ENCODE data around the gene SMC1B. TPM values are rescaled to one million over a fixed set of nuclear protein-coding genes. Genes with fewer than 3 reads are reported as not detected.

The SMC1B gene
- total and polyA plus RNA-seq, 9 of the 15 experiments (the other 6 are each of a cell fraction or from before 2014, with no cell fraction given): 0.03 TPM; not detected in 8

DNA sequence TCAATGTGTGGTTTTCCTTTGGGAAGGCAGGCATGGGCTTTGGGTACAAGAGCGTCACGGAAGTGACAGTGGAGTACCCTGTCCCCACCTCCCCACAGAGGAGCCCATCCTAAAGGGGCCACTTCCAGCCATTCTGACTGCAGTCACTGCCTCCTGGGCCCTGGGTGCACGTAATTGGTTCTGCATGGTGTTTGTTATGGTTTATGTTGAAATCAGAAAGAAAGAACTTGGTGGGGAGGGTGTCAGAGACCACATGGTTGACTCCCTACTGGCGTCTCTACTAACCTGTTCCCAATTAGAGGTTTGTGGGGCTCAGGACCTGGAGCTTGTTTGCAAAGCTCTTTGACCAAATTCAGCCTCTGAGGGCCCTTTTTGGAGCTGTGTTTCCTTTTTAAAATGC is 40.9 kb upstream of the SMC1B start:
- no peak overlapping the region for H3K27ac ChIP-seq (ENCODE audit: extremely low read depth, low read depth, low read length)
- CTCF ChIA-PET (ENCODE audit: low intra/inter-chr PET ratio): no interaction called here
- no peaks in the 10 kb centered on the region for H3K36me3 ChIP-seq (ENCODE audit: control insufficient read depth, insufficient read depth, low read length)
- H3K9ac ChIP-seq (ENCODE audit: insufficient read depth in 1 of 2, low read depth in 2 of 2, low read length in 2 of 2): no peak overlapping the region
- intact Hi-C loops (cut with micrococcal nuclease) (no loop called here), in situ Hi-C loops (cut with MboI) (loop anchor here (10.0 kb wide), 1 partner anchor 349 kb away; no protein-coding TSS in a partner anchor)
- no peaks in the 10 kb centered on the region for H3K9me3 ChIP-seq (replicated peaks; ENCODE audit: control insufficient read depth, insufficient read depth, low read depth, low read length)
- WGBS (ENCODE audit: insufficient coverage, low coverage, missing lambda C conversion rate): 0% methylated on average over 4 of the region's 4 CpGs
- TF ChIP-seq NFE2 (IDR thresholded peaks at IDR 0.05; ENCODE audit: low read depth) (no peak), KLF13 (tag; IDR thresholded peaks at IDR 0.05; ENCODE audit: borderline replicate concordance, low read depth) (no peak)
- H3K4me2 ChIP-seq (ENCODE audit: insufficient read depth, low read length): no peak overlapping the region
- FAIRE-seq (no peak), ATAC-seq (no peak), DNase-seq (ENCODE audit: extremely low read depth in 1 of 4, low spot score in 3 of 4) (no peak)
- POLR2A ChIA-PET: no interaction called here
- H3K9me1 ChIP-seq (ENCODE audit: control insufficient read depth, insufficient read depth, low read length): no peaks in the 10 kb centered on the region
- no peaks in the 10 kb centered on the region for H3K4me1 ChIP-seq (replicated peaks in 1 of 2; ENCODE audit: control insufficient read depth in 2 of 2, insufficient read depth in 2 of 2, low read length in 2 of 2)
- no peak overlapping the region for H2AFZ ChIP-seq (ENCODE audit: low read depth, low read length)
- no peak overlapping the region for H3K4me3 ChIP-seq
- H3K79me2 ChIP-seq (ENCODE audit: control insufficient read depth, insufficient read depth, low read length): no peaks in the 10 kb centered on the region
- no peaks in the 10 kb centered on the region for H4K20me1 ChIP-seq (replicated peaks; ENCODE audit: control insufficient read depth, insufficient read depth, low read length)
- peaks cover 4 to 40% of the 10 kb centered on the region in 2 experiments; a peak in 3 of 5 replicates for H3K27me3 ChIP-seq (ENCODE audit: control insufficient read depth in 2 of 2, insufficient read depth in 2 of 2, low read length in 2 of 2)
- BruUV-seq (replicated peaks): no TSS peak

DNA sequence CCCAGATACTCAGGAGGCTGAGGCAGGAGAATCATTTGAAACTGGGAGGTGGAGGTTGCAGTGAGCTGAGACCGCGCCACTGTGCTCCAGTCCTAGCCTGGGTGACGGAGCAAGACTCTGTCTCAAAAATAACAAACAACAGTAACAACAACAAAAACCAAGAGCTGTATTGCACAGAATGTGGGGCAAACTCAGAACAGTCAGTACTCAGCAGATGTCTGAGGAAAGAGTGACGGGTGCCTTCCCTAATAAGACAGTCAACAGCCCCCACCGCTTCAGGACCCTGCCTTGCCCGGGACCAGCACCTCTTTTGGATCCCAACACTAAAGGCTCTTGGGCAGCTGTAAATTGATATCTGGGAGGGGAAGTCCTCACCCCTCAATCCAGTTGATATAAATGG is 40.4 kb upstream of the SMC1B start:
- ChIA-PET POLR2A (no interaction called here), CTCF (ENCODE audit: low intra/inter-chr PET ratio) (no interaction called here)
- Histone ChIP-seq H3K27me3 (ENCODE audit: control insufficient read depth in 2 of 2, insufficient read depth in 2 of 2, low read length in 2 of 2) (peaks cover 4 to 40% of the 10 kb centered on the region in 2 experiments; a peak in 3 of 5 replicates), H3K9me1 (ENCODE audit: control insufficient read depth, insufficient read depth, low read length) (no peaks in the 10 kb centered on the region), H3K27ac (ENCODE audit: extremely low read depth, low read depth, low read length) (no peak overlapping the region), H3K79me2 (ENCODE audit: control insufficient read depth, insufficient read depth, low read length) (no peaks in the 10 kb centered on the region), H2AFZ (ENCODE audit: low read depth, low read length) (no peak overlapping the region), H4K20me1 (replicated peaks; ENCODE audit: control insufficient read depth, insufficient read depth, low read length) (no peaks in the 10 kb centered on the region), H3K9me3 (replicated peaks; ENCODE audit: control insufficient read depth, insufficient read depth, low read depth, low read length) (no peaks in the 10 kb centered on the region), H3K9ac (ENCODE audit: insufficient read depth in 1 of 2, low read depth in 2 of 2, low read length in 2 of 2) (no peak overlapping the region), H3K4me3 (no peak overlapping the region), H3K36me3 (ENCODE audit: control insufficient read depth, insufficient read depth, low read length) (no peaks in the 10 kb centered on the region), H3K4me1 (replicated peaks in 1 of 2; ENCODE audit: control insufficient read depth in 2 of 2, insufficient read depth in 2 of 2, low read length in 2 of 2) (no peaks in the 10 kb centered on the region), H3K4me2 (ENCODE audit: insufficient read depth, low read length) (no peak overlapping the region)
- no peak for DNase-seq (ENCODE audit: extremely low read depth in 1 of 4, low spot score in 3 of 4)
- FAIRE-seq: no peak
- no peak for ATAC-seq
- 4% methylated on average over 6 of the region's 6 CpGs for WGBS (ENCODE audit: insufficient coverage, low coverage, missing lambda C conversion rate)
- in situ Hi-C loops (cut with MboI) (loop anchor here (10.0 kb wide), 1 partner anchor 349 kb away; no protein-coding TSS in a partner anchor), intact Hi-C loops (cut with micrococcal nuclease) (no loop called here)
- no TSS peak for BruUV-seq (replicated peaks)
- TF ChIP-seq, protein P1, sequence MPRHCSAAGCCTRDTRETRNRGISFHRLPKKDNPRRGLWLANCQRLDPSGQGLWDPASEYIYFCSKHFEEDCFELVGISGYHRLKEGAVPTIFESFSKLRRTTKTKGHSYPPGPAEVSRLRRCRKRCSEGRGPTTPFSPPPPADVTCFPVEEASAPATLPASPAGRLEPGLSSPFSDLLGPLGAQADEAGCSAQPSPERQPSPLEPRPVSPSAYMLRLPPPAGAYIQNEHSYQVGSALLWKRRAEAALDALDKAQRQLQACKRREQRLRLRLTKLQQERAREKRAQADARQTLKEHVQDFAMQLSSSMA (CRISPR knock-in tag; IDR thresholded peaks at IDR 0.05): no peak
- TF ChIP-seq, protein P2, sequence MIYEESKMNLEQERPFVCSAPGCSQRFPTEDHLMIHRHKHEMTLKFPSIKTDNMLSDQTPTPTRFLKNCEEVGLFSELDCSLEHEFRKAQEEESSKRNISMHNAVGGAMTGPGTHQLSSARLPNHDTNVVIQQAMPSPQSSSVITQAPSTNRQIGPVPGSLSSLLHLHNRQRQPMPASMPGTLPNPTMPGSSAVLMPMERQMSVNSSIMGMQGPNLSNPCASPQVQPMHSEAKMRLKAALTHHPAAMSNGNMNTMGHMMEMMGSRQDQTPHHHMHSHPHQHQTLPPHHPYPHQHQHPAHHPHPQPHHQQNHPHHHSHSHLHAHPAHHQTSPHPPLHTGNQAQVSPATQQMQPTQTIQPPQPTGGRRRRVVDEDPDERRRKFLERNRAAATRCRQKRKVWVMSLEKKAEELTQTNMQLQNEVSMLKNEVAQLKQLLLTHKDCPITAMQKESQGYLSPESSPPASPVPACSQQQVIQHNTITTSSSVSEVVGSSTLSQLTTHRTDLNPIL (CRISPR knock-in tag; IDR thresholded peaks at IDR 0.05): no peak
- TF ChIP-seq, protein P3, sequence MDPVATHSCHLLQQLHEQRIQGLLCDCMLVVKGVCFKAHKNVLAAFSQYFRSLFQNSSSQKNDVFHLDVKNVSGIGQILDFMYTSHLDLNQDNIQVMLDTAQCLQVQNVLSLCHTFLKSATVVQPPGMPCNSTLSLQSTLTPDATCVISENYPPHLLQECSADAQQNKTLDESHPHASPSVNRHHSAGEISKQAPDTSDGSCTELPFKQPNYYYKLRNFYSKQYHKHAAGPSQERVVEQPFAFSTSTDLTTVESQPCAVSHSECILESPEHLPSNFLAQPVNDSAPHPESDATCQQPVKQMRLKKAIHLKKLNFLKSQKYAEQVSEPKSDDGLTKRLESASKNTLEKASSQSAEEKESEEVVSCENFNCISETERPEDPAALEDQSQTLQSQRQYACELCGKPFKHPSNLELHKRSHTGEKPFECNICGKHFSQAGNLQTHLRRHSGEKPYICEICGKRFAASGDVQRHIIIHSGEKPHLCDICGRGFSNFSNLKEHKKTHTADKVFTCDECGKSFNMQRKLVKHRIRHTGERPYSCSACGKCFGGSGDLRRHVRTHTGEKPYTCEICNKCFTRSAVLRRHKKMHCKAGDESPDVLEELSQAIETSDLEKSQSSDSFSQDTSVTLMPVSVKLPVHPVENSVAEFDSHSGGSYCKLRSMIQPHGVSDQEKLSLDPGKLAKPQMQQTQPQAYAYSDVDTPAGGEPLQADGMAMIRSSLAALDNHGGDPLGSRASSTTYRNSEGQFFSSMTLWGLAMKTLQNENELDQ (CRISPR knock-in tag; IDR thresholded peaks at IDR 0.05; ENCODE audit: borderline replicate concordance): no peak
- TF ChIP-seq, protein P4, sequence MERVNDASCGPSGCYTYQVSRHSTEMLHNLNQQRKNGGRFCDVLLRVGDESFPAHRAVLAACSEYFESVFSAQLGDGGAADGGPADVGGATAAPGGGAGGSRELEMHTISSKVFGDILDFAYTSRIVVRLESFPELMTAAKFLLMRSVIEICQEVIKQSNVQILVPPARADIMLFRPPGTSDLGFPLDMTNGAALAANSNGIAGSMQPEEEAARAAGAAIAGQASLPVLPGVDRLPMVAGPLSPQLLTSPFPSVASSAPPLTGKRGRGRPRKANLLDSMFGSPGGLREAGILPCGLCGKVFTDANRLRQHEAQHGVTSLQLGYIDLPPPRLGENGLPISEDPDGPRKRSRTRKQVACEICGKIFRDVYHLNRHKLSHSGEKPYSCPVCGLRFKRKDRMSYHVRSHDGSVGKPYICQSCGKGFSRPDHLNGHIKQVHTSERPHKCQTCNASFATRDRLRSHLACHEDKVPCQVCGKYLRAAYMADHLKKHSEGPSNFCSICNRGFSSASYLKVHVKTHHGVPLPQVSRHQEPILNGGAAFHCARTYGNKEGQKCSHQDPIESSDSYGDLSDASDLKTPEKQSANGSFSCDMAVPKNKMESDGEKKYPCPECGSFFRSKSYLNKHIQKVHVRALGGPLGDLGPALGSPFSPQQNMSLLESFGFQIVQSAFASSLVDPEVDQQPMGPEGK (CRISPR knock-in tag; IDR thresholded peaks at IDR 0.05; ENCODE audit: borderline replicate concordance): no peak
- TF ChIP-seq BRD4 (IDR thresholded peaks at IDR 0.05) (no peak), JUND (IDR thresholded peaks at IDR 0.05; ENCODE audit: borderline replicate concordance, low read depth, low read length) (no peak), JUND (tag; IDR thresholded peaks at IDR 0.05; ENCODE audit: borderline replicate concordance, low read depth, low read length) (no peak)

All from K562 (cell line).